GM12801 (cell line): ENCODE results near the gene OXT.

Experiments used
- CTCF ChIP-seq: IDR thresholded peaks from one replicate; pipeline ENCODE4 v1.5.1; 2011; ENCODE audit warnings: control low read depth; ENCODE audit not compliant: insufficient read length; ENCODE audit errors: extremely low read depth

The OXT gene

GRCh38 chr20:3068075-3068474, 3.3 kb upstream of the OXT start:
- no peak for TF ChIP-seq CTCF

GRCh38 chr20:3068986-3069900, 2.2 kb upstream of the OXT start:
- no peak for TF ChIP-seq CTCF

- no peak for TF ChIP-seq CTCF
Observed at GRCh38 chr20:3070725-3071124, 695 bp upstream of the OXT start.

GRCh38 chr20:3071266-3071609, 182 bp upstream of the OXT start:
- TF ChIP-seq CTCF: no peak

- TF ChIP-seq CTCF: no peak
Observed at GRCh38 chr20:3072530-3073250, 1.3 kb downstream of the OXT start.

GRCh38 chr20:3074812-3075211, 3.4 kb downstream of the OXT start:
- TF ChIP-seq CTCF: no peak

GRCh38 chr20:3077618-3078134, 6.3 kb downstream of the OXT start:
- TF ChIP-seq CTCF: no peak
